GM18909 (cell line): ENCODE data around the gene ADIPOQ.
A peak's percentile ranks its signal among the peaks of the same experiment; 100 is the strongest.
"Not testable (repeated sequence)": the region's sequence is repeated elsewhere in the genome, so short reads cannot be mapped to it uniquely, and the experiment has no call there.

ENCODE experiments used
- ATAC-seq: cut with Tn5 transposase; IDR thresholded peaks from one replicate; pipeline ENCODE4 v1.9.1; 2021; ENCODE audit warnings: mild to moderate bottlenecking; ENCODE audit not compliant: unreplicated experiment, poor library complexity

The ADIPOQ gene

DNA sequence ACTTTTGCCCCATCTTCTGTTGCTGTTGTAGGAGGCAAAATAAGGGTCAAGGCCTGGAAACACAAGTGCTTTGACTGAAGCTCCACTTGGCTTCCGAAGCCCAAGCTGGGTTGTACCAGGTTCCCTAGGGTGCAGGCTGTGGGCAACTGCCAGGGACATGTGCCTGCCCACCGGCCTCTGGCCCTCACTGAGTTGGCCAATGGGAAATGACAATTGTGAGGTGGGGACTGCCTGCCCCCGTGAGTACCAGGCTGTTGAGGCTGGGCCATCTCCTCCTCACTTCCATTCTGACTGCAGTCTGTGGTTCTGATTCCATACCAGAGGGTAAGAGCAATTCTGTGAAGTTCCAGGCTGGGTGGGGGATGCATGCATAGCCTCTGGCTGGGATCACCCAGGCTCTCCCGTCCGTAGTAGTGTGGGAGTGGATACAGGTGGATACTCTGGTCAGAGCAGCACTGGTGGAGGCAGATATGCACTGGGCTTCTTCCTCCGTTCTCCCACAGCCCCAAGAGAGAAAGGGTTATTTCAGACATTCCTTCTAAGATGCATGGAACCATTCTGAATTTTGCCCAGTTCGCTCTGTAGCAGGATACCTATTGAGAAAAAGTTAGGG is at the start of gene ADIPOQ:
ADIPOQ (plus strand) TSS at position 285 of the 613 bp plus-strand sequence. CDS start 10,349 bp downstream, outside the sequence.
- ATAC-seq = no peak

DNA sequence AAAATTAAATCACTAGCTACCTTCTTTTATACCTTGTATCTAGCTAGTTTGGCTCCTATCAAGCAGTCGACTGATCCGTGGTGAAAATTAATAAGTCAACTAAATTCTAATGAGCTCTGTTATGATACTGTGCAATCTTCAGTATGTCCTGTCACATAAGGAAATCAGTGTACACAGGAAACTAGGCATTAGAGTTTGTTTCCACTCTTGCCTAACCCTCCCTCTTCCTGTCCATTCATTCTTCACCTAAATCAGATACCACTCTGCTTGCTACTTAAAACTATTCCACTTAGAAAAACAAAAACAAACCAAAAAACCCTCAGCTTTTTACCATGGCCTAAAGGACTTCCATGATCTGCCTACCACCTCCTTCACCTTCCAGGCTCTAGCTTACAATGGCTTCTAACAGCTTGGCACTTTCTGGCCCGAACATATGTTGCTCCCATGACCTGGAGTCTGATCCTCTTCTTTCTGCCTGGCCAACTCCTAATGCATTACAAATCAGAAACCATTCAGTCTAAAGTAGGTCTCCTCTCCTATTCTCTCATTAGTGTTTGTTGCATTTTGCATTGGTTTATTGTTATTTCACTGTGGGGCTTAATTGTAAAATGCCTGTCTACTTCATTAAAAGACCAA is 44.2 kb upstream of the ADIPOQ start:
- ATAC-seq = no peak

DNA sequence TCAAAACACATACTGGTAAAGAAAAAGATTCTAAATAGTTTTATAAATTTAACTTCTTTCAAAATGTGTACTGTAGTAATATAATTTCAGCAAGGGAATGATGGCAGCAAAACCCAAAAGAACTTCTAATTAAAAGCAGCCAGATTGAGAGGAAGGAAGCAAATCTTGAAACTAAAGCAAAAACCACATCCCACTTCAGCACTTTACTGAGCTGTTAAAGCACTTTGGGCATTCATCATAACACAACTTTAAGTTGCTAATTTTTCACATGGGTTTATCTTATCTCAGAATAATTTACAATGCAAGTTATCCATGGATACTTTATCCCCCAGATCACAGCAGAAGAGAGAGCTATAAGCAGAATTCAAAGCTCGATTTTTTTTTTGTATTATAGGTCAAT is 42.2 kb upstream of the ADIPOQ start:
- no peak for ATAC-seq

DNA sequence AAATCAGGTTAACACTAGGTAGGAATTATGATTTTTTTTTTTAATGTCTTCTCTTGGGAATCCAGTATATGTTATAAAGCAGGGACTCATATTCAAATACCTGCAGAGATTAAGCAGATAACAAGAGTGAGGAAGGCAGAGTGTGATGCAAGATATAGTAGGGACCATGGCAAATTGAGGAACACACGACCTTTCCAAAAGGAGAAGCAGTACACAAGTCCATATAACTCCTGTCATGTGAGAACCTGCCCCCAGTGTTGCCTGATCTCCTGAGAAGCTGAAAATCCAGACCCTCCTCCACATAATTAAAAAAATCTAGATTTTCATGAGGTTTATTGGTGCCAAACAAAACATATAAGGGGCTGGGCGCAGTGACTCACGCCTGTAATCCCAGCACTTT is 39.8 kb upstream of the ADIPOQ start:
- ATAC-seq = no peak

DNA sequence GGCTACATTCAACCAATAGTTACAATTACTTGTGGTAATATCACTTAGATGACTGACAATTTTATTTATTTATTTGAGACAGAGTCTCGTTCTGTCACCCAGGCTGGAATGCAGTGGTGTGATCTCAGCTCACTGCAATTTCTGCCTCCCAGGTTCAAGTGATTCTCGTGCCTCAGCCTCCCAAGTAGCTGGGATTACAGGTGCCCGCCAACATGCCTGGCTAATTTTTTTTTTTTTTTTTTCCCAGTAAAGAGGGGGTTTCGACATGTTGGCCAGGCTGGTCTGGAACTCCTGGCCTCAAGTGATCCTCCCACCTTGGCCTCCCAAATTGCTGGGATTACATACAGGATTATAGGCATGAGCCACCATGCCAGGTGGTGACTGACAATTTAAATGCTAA is 39.1 kb upstream of the ADIPOQ start:
- not testable (repeated sequence) for ATAC-seq

DNA sequence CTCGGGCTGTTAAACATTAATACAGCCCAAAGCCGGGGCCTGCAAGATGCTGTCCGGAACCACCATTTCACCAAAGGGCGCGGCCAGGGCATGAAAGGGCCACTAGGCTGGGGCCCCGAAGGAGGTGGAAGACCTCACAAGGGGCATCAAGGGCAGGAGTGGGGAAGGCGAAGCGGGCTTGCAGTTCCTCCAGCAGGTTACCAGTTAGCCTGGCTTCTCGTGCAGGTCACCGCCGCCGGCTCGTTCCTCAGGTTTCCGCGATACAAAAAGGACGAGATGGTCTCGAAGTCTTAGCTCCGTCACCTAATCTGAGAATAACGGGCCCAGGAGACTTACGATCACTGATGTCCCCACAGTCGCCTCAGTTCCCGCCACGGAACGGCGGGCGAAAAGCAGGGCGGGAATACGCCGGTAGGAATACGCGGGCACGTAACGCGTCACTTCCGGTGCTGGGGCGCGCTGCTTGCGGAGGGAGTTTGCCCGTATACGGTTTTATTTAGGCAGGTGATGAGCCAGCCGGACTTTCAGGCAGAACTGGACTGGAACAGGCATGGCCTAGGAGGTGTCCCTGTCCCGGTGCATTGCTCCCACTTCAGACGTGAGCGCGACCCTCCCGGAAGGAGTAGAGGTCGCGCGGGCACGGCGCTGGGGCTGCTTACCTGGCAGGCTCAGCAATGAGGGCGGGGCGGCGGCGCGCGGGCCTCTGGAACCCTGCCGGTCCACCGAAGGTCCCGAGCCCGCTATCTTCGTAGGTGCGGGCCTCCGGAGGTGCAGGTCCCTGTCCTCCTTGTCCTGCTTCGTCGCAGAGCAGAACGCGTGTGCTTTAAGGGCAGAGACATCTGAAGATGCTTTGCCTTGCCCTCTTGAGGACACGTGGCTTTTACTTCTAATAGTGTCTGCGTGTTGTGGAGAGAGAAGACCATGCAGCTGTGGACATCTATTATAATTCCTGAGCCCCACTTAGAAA is 36.1 kb upstream of the ADIPOQ start, which contains the start of gene RFC4:
RFC4 (minus strand) TSS at position 394 of the 967 bp plus-strand sequence. CDS start 1,769 bp downstream, outside the sequence.
- peak; percentile 95 for ATAC-seq

DNA sequence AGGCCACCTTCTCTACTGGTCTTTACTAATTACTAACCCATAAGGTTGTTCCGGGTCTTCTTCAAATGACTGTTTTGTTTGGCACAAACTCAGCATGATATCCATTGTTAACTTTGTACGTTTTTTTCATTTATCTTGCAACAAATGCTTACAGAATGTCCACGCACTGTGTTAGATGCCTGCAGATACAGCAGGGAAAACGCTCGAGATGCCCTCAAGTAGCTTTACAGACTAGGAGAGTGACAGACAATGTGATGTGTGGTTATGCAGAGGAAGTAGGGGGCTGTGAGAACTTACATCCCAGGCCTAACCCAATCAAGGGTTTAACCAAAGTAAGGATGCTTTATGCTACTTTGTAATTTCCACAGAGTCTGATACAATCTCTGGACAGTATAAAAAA is 35.3 kb upstream of the ADIPOQ start:
- no peak for ATAC-seq

DNA sequence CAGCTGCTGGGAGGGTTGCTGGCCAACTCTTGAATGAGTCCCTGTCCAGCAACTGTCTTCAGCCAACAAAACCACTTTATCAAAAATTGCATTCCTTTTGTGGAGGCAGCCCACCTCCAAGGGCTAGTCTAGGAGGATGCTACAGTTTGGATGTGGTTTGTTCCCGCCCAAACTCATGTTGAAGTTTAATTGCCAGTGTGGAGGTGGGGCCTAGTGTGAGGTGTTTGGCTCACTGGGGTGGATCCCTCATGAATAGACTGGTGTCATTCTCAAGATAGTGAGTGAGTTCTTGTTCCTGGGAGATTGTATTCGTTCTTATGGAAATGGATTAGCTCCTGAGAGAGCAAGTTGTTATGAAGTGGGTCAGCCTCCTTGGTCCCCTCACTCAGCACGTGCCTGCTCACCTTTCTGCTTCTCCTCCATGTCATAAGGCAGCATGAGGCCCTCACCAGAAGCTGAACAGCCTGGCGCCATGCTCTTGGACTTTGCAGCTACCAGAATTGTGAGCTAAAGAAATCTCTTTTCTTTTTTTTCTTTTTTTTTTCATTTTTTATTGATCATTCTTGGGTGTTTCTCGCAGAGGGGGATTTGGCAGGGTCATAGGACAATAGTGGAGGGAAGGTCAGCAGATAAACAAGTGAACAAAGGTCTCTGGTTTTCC is 32.0 kb upstream of the ADIPOQ start:
- ATAC-seq = no peak

DNA sequence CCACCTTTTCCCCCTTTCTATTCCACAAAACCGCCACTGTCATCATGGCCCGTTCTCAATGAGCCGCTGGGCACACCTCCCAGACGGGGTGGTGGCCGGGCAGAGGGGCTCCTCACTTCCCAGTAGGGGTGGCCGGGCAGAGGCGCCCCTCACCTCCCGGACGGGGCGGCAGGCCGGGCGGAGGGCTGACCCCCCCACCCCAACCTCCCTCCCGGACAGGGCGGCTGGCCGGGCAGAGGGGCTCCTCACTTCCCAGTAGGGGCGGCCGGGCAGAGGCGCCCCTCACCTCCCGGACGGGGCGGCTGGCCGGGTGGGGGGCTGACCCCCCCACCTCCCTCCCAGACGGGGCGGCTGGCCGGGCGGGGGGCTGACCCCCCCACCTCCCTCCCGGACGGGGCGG is 31.2 kb upstream of the ADIPOQ start:
- not testable (repeated sequence) for ATAC-seq

DNA sequence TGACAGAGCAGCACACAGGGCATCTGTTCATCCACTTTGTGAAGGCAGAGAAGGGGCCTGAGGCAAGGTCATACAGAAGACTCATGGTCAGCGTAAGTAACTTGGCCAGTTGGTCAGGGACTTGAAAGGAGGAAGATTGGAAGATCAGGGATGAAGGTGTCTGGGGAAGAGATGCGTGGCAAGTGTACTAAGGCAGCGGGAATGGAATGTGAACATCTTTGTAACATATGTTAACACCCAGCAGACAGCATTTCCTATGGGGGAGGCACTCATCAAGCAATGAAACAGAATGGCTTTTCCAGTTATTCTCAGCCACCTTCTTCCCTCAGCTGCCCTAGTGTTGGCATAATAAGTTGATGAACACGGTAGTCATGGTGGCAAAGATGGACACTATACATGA is 28.4 kb upstream of the ADIPOQ start:
- ATAC-seq = no peak

DNA sequence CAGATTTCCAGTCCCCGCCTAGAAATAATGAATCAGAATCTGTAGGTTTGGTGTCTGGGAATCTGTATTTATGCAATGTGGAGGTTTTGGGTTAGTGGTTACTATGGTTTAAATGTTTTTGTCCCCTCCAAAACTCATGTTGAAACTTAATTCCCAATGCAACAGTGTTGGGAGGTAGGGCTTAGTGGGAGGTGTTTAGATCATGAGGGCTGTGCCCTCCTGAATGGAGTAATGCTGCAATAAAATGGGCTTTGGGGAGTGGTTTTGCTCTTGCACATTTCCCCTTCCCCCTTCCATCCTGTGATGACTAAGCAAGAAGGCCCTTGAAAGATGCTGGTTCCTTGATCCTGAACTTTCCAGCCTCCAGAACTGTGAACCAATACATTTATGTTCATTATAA is 27.1 kb upstream of the ADIPOQ start:
- no peak for ATAC-seq

DNA sequence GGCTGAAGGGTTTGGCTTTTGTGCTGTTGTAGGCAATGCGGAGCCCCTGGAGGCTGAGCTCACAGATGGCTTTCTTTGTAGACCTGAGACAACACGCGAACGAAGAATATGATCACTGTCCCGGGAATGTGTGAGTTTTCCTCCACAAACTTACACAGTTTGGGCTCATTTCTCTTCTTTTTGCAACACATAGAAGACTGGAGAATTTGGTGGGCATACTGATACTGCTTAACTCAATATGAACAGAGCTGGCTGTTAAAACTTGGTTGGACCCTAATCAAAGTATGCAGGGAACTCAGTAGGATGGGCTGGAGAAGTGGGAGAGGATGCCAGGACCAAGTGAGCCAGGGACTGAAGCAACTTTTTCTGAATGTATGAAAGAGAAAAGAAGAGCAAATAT is 24.0 kb upstream of the ADIPOQ start:
- no peak for ATAC-seq

DNA sequence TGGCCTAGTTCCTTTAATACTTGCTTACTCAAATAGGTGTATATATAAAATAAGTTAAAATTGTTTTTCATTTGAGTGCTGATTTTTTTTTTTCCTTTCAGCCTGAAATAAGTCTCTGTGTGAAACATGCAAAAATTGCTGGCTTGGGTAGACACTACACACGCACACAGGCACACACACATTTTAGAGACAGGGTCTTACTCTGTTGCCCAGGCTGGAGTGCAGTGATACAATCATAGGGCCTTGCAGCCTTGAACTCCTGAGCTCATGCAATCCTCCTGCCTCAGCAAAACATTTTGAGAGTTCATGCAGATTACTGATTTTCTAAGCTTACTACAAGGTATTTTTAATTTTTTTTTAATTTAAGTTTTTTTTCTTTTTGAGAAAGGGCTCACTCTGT is 23.6 kb upstream of the ADIPOQ start:
- ATAC-seq = no peak

DNA sequence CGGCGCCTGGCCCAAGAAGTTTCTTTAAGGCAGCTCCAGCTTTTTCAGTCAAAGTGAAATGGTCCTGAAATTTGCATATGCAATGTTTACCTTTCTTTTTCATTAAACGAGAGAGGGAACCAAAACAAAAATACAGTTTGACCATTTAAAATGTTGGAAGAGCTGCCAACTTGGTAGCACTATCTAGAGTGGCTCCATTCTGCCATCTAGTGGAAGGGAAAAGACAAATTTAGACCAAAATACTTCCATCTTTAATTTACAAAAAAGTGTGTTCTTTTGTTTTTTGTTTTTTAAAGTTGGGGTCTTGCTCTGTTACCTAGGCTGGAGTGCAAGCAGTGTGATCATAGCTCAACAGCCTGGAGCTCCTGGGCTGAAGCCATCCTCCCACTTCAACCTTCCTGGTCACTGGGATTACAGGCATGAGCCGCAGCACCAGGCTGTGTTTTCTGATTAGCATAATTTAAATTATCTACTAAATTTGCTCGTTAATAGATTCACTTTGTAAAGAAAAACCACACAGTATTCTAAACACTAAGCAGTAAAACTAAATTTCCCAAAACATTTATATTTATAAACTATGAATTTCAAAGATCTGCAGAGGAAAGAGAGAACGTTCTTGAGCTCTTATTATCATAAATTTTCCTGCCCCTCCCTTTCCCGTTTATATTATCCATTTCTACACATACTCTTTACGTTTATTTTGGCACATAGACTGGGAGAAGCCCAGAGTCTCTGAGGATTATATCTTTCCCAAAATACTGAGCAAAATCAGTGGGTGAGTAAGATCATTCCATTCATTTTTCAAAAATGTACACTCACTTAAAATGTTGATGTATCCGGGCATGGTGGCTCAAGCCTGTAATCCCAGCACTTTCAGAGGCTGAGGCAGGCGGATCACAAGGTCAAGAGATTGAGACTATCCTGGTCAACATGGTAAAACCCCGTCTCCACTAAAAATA is 20.8 kb upstream of the ADIPOQ start:
- ATAC-seq = no peak

DNA sequence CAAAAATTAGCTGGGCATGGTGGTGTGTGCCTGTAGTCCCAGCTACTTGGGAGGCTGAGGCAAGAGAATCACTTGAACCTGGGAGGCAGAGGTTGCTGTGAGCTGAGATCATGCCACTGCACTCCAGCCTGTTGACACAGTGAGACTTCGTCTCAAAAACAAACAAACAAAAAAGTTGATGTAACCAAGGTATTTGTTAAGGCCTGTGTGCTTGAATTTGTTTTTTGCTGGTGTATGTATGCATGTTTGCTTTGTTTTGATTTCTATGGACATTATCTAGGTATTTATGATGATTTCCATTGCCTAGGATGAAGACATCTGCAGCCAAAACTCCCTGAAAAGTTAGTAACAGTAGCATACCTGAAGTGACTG is 20.1 kb upstream of the ADIPOQ start:
- ATAC-seq = not testable (repeated sequence)

DNA sequence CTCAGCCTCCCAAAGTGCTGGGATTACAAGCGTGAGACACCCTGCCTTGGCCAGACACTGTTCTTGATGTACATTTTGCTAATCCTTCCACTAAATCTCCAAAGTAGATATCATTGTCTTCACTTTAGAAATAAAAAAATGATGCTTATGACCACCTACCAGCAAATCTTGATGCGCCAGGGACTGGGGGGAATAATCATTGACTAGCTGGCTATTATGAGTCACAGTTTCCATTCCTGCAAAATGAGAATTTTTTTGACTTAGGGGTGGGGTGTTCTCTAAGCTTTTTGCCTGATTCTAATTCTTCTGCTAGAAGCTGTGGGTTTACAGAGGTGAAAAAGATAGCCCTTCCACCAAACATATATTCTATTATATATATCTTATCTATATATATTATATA is 19.1 kb upstream of the ADIPOQ start:
- ATAC-seq = no peak

DNA sequence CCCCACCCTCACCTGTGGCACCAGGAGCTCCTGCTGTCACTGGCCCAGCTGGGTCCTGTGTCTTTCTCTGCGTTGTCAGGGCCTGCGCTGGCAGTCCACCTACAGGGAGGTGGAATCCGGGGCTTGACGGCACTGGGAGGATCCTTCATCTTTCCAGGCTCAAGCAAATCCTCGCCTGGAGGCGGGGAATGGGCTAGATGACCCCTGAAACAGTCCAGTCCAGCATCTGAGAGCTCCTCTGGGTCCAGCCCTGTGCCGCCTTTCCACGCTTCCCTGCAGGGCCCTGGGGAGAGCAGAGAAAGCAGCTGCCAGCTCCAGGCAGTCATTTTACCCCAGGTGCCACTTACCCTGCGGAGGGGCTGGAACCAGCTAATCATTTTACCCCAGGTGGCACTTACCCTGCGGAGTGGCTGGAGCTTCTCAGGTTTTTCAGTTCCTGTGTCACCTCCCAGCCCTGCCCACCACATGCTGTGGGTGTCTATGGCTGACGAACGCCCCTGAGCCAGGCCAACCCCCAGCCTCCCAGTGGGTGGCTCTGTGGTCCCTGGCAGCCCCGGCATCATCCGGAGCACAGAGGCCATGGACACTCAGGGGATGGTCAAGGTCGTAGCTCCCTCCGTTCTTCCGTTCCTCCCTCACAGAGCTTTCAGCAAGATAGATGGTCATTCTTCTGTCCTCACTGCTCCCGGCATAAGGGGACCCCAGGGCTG is 17.9 kb upstream of the ADIPOQ start:
- no peak for ATAC-seq

DNA sequence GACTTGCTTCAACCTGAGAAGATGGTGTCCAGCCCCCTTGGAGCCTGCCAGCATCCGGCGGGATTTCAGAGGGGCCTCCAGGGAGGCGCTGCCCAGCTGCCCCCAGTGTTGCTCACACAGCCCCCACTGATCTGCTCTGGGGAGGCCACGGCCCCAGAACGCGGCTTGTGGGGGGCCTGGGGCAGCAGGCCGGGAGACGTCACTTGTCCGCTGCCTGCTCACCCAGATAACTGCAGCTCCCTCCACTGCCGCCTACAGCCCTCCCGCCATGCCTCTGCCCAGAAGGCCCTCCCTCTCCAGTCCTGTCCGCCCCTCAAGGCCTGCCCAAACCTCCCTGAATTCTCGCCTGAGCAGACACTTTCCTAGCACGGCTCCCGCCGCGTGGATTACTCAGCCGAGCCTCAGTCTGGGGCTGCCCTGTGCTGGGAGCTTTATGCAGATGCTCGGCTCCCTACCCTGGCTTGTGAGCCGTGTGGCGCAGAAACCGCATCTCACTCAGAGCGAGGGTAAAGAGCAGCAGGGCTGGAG is 17.2 kb upstream of the ADIPOQ start:
- ATAC-seq = no peak
